Common myeloid progenitor, CD34-positive (primary cell): ENCODE data around the gene NUTF2.
A peak's percentile ranks its signal among the peaks of the same experiment; 100 is the strongest.

Source experiments
- CTCF ChIA-PET: fragments of 350-600 bp; sonication (Branson Sonifier 250); formaldehyde crosslinking; loops from one replicate; lab custom pipeline; 2021; ENCODE audit warnings: antibody characterized with exemption; lab: Charles Lee
- POLR2A ChIA-PET: fragments of 350-600 bp; sonication (Branson Sonifier 250); formaldehyde crosslinking; loops from one replicate; lab custom pipeline; 2021; ENCODE audit warnings: antibody characterized with exemption; lab: Charles Lee
- DNase-seq, 3 donors: peaks; one replicate each; pipeline versions ENCODE4 v3.0.0 to v3.0.0-alpha.2; 2013
- H3K27ac ChIP-seq, 2 experiments: 1 replicate in 1 of 2; 2 replicates in 1 of 2; pipeline ENCODE4 v1.7.0; 2013; ENCODE audit warnings: inconsistent platforms in 2 of 2, low read length in 2 of 2, mild to moderate bottlenecking in 2 of 2, low read depth in 1 of 2, moderate library complexity in 1 of 2; ENCODE audit not compliant: severe bottlenecking in 2 of 2, insufficient read depth in 1 of 2, poor library complexity in 1 of 2
- H3K27me3 ChIP-seq, 5 experiments: replicated peaks in 2 of 5; 1 replicate in 3 of 5; 2 replicates in 2 of 5; pipeline versions ENCODE4 v1.6.1 to v1.7.0; 2013; ENCODE audit warnings: low read length in 4 of 5, mild to moderate bottlenecking in 2 of 5, moderate library complexity in 2 of 5, inconsistent platforms in 1 of 5; ENCODE audit not compliant: insufficient read depth in 5 of 5, control insufficient read depth in 4 of 5
- H3K36me3 ChIP-seq, 4 experiments: 1 replicate in 2 of 4; 2 replicates in 2 of 4; pipeline versions ENCODE4 v1.6.1 to v1.7.0; 2013; ENCODE audit warnings: low read length in 3 of 4, control low read depth in 1 of 4, mild to moderate bottlenecking in 1 of 4; ENCODE audit not compliant: control insufficient read depth in 4 of 4, insufficient read depth in 4 of 4
- H3K4me1 ChIP-seq, 4 experiments: 1 replicate in 3 of 4; 2 replicates in 1 of 4; pipeline versions ENCODE4 v1.6.1 to v1.7.1; 2013; ENCODE audit warnings: low read length in 3 of 4, mild to moderate bottlenecking in 3 of 4, control low read depth in 1 of 4, inconsistent platforms in 1 of 4, moderate library complexity in 1 of 4; ENCODE audit not compliant: control insufficient read depth in 4 of 4, insufficient read depth in 4 of 4; ENCODE audit errors: control extremely low read depth in 1 of 4
- H3K4me3 ChIP-seq, 7 experiments: 1 replicate in 4 of 7; 2 replicates in 3 of 7; pipeline versions ENCODE4 v1.5.1 to v1.7.0; 2013; ENCODE audit warnings: mild to moderate bottlenecking in 7 of 7, low read length in 6 of 7, moderate library complexity in 6 of 7, inconsistent platforms in 2 of 7, low read depth in 2 of 7, control low read depth in 1 of 7; ENCODE audit not compliant: insufficient read depth in 4 of 7, control insufficient read depth in 1 of 7; ENCODE audit errors: extremely low read depth in 1 of 7
- H3K9me3 ChIP-seq, 5 experiments: 1 replicate in 4 of 5; 2 replicates in 1 of 5; pipeline versions ENCODE4 v1.6.1 to v1.7.1; 2013; ENCODE audit warnings: low read length in 4 of 5, mild to moderate bottlenecking in 2 of 5, inconsistent platforms in 1 of 5, low read depth in 1 of 5, moderate library complexity in 1 of 5; ENCODE audit not compliant: control insufficient read depth in 4 of 5, insufficient read depth in 2 of 5; ENCODE audit errors: control extremely low read depth in 1 of 5
- WGBS: methylation state at CpG from one replicate; pipeline ENCODE4 v1.1.5; 2013; ENCODE audit not compliant: insufficient coverage; 5-methylcytosine and 5-hydroxymethylcytosine counted together

Gene NUTF2

DNA sequence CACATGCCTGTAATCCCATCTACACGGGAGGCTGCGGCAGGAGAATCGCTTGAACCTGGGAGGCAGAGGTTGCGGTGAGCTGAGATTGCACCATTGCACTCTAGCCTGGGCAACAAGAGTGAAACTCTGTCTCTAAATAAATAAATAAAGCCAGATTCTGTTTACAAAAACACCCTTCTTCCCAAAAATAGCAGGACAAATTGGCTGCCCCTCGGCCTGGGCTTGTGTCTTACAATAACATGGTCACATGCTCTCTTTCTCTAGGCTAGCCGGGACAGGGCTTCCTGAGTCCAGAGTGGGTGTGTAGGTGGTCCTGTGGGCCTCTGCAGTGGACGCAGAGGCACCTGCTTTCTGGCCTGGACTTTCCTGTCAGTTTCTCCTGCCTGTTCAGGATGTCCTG is 22.9 kb downstream of the NUTF2 start:
- 95% methylated on average over 7 of the region's 7 CpGs for WGBS
- no peak overlapping the region for H3K4me3 ChIP-seq
- H3K4me1 ChIP-seq, result peaks cover 7 to 32% (median 22%) of the 10 kb centered on the region in 4 experiments
- no peaks in the 10 kb centered on the region for H3K27me3 ChIP-seq
- no peak for DNase-seq
- ChIA-PET POLR2A (no interaction called here), CTCF (interaction anchor here (0.7 to 18.2 kb wide), 8 partner anchors 10 to 202 kb away, joined by 3 to 155 read pairs (median 4); partner anchors contain the start of genes CENPT and NUTF2)
- H3K36me3 ChIP-seq, result peaks cover 2 to 58% (median 33%) of the 10 kb centered on the region in 4 experiments
- no peak overlapping the region for H3K27ac ChIP-seq
- H3K9me3 ChIP-seq, result no peaks in the 10 kb centered on the region

DNA sequence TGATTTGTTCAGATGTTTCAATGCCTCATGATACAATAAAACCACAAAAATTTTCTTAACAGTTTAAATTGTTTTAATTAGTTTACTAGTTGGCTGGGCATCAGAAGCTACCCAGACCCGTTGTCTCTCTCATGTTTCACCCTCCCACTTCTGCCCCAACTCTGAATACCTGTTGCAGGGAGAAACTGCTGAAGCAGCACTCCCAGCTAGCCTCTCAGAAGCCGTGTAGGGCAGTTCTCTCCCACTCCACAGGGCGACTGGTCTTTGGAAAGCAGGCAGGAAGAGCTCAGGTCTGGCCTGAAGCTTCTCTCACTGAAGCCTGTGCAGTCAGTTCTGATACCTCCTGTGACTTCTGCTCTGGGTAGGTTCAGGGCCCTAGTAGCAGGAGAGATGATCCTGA is 24.5 kb downstream of the NUTF2 start:
- no peaks in the 10 kb centered on the region for H3K9me3 ChIP-seq
- CTCF ChIA-PET, result interaction anchor here (0.8 to 18.2 kb wide), 9 partner anchors 9 to 66 kb away, joined by 3 to 155 read pairs (median 4); partner anchors contain the start of genes CENPT and NUTF2
- H3K4me1 ChIP-seq, result peaks cover 7 to 33% (median 27%) of the 10 kb centered on the region in 4 experiments
- no peak for DNase-seq
- H3K27ac ChIP-seq, result no peak overlapping the region
- no peaks in the 10 kb centered on the region for H3K27me3 ChIP-seq
- no peak overlapping the region for H3K4me3 ChIP-seq
- WGBS, result 100% methylated on average over 3 of the region's 3 CpGs
- H3K36me3 ChIP-seq, result peaks cover 2 to 57% (median 30%) of the 10 kb centered on the region in 4 experiments
- POLR2A ChIA-PET, result no interaction called here

DNA sequence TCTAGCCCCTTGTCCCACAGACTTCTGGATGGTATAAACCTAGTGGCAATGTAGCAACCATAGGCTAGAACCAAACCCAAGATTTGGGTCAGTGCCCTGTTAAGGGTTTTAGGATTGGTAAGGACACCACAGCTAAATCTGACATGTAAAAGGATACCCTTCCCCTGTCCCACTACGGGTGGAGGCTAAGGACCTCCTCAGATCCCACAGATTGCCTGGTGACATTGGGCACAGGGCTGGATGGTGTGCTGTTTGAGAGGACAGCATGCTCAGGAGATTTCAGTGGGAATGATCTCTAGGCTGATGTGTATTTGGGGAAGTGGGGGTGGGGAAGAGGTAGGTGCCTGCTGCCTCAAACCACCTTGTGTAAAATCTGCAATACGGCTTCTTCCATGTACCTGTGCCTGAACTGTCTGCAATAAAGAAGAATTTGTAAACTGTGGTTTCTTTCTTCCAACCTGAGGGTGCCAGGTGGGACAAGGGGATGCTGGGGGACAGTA is 25.4 kb downstream of the NUTF2 start:
- H3K9me3 ChIP-seq, result no peaks in the 10 kb centered on the region
- H3K27me3 ChIP-seq, result no peaks in the 10 kb centered on the region
- ChIA-PET CTCF (interaction anchor here (0.8 to 18.2 kb wide), 6 partner anchors 8 to 57 kb away, joined by 3 to 155 read pairs (median 4); partner anchors contain the start of genes CENPT and NUTF2), POLR2A (no interaction called here)
- peak in 1 of 3 donors; percentile 12 for DNase-seq
- H3K27ac ChIP-seq, result peak overlapping the region; percentile 56 to 91
- H3K4me1 ChIP-seq, result peaks cover 7 to 33% (median 27%) of the 10 kb centered on the region in 4 experiments
- 11% methylated on average over 1 of the region's 2 CpGs for WGBS
- peaks cover 9 to 61% (median 35%) of the 10 kb centered on the region in 4 experiments for H3K36me3 ChIP-seq
- peak overlapping the region in 6 of 7 experiments; percentile 83 to 98 (median 90) for H3K4me3 ChIP-seq

DNA sequence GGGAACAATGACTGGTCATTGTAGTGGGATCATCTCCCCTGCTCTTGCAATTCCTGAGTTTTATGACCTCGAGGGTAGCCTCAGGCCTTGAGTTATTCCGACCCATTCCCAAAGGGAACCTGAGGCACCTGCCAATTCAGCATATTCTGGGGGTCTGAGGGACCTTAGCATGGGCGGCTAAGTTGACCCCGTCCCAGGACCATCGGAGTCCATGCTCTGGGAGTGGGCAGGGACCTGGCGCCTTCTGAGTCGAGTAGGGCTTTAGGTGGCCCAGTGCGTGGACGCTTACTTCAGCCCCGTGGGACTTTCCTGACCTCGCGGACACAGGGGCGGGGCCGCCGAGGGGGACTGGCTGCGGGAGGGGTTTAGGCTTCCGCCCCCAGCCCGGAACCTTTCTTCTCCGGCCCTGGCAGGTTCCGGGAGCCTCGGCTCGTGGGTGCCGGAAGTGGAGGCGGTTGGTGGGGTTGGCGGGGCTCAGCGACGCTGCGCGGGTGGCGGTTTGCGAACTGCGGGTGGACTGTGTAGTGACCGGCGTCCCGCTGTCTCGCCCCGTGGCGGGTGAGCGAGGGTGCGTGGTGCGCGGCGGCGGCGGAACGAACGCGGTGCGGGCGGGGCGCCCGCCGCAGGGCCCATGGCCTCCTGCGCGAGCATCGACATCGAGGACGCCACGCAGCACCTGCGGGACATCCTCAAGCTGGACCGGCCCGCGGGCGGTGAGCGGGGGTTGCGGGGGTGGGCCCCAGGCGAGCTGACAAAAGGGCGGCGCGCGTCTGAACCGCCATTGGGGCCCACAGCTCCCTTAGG is 26.1 kb downstream of the NUTF2 start, which contains the start of gene EDC4:
Gene EDC4, plus strand, starts transcription at position 422 of the 804 bp plus-strand sequence. Its CDS starts 210 bp downstream, at position 632.
- Histone ChIP-seq H3K9me3 (no peaks in the 10 kb centered on the region), H3K4me1 (peaks cover 7 to 33% (median 27%) of the 10 kb centered on the region in 4 experiments), H3K27me3 (no peaks in the 10 kb centered on the region), H3K36me3 (peaks cover 13 to 61% (median 38%) of the 10 kb centered on the region in 4 experiments), H3K4me3 (peak within 1 kb of the TSS; percentile 83 to 98 (median 91)), H3K27ac (peak within 1 kb of the TSS; percentile 84 to 91)
- peak; percentile 79 to 85 (median 84) for DNase-seq
- POLR2A ChIA-PET, result interaction anchor here (0.6 kb wide), 1 partner anchor 36 kb away, joined by 3 read pairs; no protein-coding TSS in a partner anchor
- CTCF ChIA-PET, result interaction anchor here (0.9 to 20.3 kb wide), 9 partner anchors 9 to 209 kb away, joined by 3 to 359 read pairs (median 4); partner anchors contain the start of genes CTRL, NRN1L and PSMB10
- 2% methylated on average over 70 of the region's 72 CpGs for WGBS

DNA sequence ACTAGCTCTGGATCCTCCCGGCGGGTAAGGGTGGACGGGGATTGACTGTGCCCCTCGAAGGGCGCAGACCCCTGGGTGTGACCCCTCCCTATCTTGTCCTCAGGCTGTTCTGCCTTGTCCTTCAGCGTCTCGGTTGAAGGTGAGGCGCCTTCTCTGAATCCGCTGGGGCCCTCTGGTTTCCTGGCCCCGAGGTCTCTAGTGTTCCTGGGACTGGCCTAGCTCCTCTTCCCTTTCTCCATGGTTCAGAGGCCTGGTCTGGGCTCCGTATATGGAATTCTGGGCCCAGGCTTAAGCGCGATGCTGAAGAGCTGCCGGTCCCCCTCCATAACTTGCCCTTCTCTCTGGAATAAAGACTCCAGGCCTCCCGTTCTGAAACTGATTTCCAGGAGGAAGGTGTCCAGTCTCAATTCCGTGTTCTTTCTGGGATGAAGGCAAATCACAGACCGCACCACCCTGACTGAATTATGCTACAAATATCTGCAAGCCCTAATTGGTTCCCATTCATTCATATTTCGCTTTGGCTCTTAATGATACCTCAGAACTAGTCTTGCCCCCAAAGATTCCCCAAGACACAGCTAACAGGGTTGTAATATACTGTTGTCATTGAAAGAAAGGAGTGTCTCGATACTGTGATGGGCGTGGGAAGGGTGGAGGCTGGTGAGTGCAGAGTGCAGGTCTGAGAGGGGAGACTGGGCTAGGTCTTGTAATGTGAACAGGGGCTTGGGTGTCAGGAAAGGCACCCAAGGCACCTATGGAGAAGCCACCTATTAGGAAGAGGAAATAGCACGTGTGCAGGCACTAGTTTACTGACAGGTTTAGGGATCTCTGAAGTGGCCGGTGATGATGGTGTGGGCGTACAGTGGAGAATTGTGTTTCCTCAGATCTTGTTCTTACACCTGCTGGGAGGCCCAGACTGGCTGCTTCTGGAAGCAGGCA is 27.0 kb downstream of the NUTF2 start:
- 15% methylated on average over 17 of the region's 23 CpGs for WGBS
- Histone ChIP-seq H3K36me3 (peaks cover 13 to 61% (median 42%) of the 10 kb centered on the region in 4 experiments), H3K9me3 (no peaks in the 10 kb centered on the region), H3K27ac (peak overlapping the region; percentile 84 to 91), H3K4me1 (peaks cover 7 to 33% (median 27%) of the 10 kb centered on the region in 4 experiments), H3K27me3 (no peaks in the 10 kb centered on the region), H3K4me3 (peak overlapping the region; percentile 83 to 98 (median 91))
- no peak for DNase-seq
- CTCF ChIA-PET, result interaction anchor here (0.6 to 20.3 kb wide), 11 partner anchors 8 to 210 kb away, joined by 3 to 359 read pairs (median 4); partner anchors contain the start of genes CTRL, NRN1L and PSMB10
- POLR2A ChIA-PET, result interaction anchor here (0.6 kb wide), 1 partner anchor 37 kb away, joined by 3 read pairs; no protein-coding TSS in a partner anchor

DNA sequence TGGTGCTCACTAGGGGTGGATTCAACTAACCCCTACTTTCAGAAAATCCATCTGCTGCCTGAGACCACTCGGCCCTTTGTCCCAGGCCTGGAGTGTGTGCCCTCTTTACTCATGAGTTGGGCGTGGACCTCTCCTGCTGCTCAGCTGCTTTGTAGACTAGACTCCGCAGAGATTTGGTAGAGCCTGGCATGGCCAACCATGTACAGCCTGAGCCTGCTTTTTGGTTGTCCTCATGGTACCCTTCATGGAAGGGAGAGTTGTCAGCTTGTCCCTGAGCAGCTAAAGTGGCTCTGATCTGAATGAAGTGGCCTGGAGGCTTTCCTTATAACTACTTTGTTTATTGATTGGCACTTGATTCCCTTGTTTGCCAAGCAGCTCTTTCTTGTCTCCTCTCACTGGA is 27.6 kb downstream of the NUTF2 start:
- Histone ChIP-seq H3K4me1 (peaks cover 7 to 33% (median 27%) of the 10 kb centered on the region in 4 experiments), H3K27me3 (no peaks in the 10 kb centered on the region), H3K9me3 (no peaks in the 10 kb centered on the region), H3K27ac (peak overlapping the region in 1 of 2 experiments; percentile 91), H3K36me3 (peaks cover 13 to 66% (median 47%) of the 10 kb centered on the region in 4 experiments), H3K4me3 (peak overlapping the region in 4 of 7 experiments; percentile 88 to 98 (median 92))
- DNase-seq, result no peak
- POLR2A ChIA-PET, result no interaction called here
- 97% methylated on average over 3 of the region's 3 CpGs for WGBS
- CTCF ChIA-PET, result interaction anchor here (0.6 to 20.3 kb wide), 7 partner anchors 10 to 211 kb away, joined by 3 to 359 read pairs (median 3); partner anchors contain the start of genes CTRL, NRN1L and PSMB10
